BE2C (cell line): ENCODE results near the gene ASGR1.

Experiments used
- DNase-seq: peaks from one replicate; pipeline ENCODE4 v3.0.0-alpha.2; 2020
- H3K27me3 ChIP-seq: fragments of 250-450 bp; sonication (Bioruptor Pico); 2 replicates; pipeline ENCODE4 v1.5.1; 2020; ENCODE audit warnings: mild to moderate bottlenecking
- H3K36me3 ChIP-seq: fragments of 250-450 bp; sonication (Bioruptor Pico); 2 replicates; pipeline ENCODE4 v1.5.1; 2020; ENCODE audit warnings: mild to moderate bottlenecking
- H3K4me1 ChIP-seq: fragments of 250-450 bp; sonication (Bioruptor Pico); 2 replicates; pipeline ENCODE4 v1.5.1; 2020
- H3K4me3 ChIP-seq: 2 replicates; pipeline ENCODE4 v1.5.1; 2011; ENCODE audit warnings: low read depth, low read length
- H3K9me3 ChIP-seq: fragments of 250-450 bp; sonication (Bioruptor Pico); 2 replicates; pipeline ENCODE4 v1.5.1; 2020
- TF ChIP-seq, protein P1 (sequence below): IDR thresholded peaks from 2 replicates; pipeline ENCODE4 v1.5.1; 2012; ENCODE audit warnings: mild to moderate bottlenecking, low read depth, low read length

ASGR1 gene

DNA sequence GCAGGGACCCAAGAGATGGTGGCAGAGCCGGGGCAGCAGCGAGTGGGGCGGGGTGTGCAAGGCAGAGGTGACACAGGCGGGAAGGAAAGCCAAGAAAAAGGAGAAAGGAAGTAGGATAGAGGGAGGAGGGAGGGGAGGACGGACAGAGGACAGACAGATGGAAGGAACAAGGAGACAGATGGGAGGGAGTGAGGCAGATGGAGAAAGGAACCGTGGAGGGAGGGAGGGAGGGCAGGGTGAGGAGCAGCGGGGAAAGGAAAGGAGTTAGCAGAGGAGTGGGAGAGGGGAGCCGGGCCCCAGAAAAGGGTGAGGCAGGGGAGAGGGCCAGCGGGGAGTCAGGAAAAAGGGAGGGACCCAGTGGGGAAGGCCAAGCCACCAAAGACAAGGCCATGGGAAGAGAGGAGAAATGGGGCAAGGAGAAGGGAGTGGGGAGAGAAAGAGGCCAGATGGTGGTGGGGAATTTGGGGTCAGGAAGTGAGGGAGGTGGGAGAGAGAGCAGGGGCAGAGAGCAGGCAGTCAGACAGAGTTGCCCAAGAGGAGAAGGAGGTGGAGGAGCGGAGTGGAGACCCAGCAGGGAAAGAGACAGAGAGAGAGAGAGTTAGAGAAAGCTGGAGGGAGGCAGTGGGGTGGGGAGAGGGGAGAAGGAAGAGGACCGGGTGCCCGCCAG is 13.2 kb upstream of the ASGR1 start:
- Histone ChIP-seq H3K27me3 (no peaks in the 10 kb centered on the region), H3K9me3 (no peaks in the 10 kb centered on the region), H3K4me1 (no peaks in the 10 kb centered on the region), H3K4me3 (no peak overlapping the region), H3K36me3 (no peaks in the 10 kb centered on the region)
- DNase-seq = no peak
- TF ChIP-seq, protein P1, sequence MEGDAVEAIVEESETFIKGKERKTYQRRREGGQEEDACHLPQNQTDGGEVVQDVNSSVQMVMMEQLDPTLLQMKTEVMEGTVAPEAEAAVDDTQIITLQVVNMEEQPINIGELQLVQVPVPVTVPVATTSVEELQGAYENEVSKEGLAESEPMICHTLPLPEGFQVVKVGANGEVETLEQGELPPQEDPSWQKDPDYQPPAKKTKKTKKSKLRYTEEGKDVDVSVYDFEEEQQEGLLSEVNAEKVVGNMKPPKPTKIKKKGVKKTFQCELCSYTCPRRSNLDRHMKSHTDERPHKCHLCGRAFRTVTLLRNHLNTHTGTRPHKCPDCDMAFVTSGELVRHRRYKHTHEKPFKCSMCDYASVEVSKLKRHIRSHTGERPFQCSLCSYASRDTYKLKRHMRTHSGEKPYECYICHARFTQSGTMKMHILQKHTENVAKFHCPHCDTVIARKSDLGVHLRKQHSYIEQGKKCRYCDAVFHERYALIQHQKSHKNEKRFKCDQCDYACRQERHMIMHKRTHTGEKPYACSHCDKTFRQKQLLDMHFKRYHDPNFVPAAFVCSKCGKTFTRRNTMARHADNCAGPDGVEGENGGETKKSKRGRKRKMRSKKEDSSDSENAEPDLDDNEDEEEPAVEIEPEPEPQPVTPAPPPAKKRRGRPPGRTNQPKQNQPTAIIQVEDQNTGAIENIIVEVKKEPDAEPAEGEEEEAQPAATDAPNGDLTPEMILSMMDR = no peak

DNA sequence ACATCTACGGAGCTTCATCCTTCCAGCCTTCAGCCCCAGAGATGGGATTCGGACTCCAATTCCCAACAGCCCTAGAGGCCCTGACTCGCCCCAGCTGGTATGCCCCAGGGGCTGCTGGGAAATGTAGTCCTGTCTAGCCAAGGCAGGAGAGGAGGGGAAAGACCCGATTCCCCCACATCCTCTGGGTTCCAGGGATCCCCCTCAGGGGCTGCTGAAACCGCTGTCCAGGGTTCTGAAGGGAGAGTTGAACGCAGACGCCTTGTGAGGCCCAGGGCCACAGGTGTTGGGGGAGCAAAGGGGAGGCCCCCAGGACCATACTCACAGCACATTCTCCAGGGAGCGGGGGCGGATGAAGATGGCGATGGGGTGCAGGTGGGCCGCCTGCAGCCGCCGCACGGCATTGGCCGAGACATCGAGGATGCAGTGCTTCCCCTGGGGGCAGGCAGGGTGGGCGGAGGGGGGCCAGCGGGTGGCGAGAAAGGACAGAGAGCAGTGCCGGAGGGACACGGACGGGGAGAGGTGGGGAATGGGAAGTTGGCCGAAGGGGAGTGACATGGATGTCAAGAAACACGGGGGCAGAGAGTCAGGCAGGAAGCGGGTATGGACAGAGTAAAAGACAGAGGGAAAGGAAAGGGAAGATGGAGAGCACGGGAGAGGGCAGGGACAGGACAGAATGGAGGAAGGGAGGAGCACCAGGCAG is 12.6 kb upstream of the ASGR1 start:
- H3K27me3 ChIP-seq = no peaks in the 10 kb centered on the region
- H3K9me3 ChIP-seq = no peaks in the 10 kb centered on the region
- no peaks in the 10 kb centered on the region for H3K36me3 ChIP-seq
- H3K4me1 ChIP-seq = no peaks in the 10 kb centered on the region
- no peak overlapping the region for H3K4me3 ChIP-seq
- DNase-seq = peak; percentile 66
- TF ChIP-seq, protein P1 = no peak

DNA sequence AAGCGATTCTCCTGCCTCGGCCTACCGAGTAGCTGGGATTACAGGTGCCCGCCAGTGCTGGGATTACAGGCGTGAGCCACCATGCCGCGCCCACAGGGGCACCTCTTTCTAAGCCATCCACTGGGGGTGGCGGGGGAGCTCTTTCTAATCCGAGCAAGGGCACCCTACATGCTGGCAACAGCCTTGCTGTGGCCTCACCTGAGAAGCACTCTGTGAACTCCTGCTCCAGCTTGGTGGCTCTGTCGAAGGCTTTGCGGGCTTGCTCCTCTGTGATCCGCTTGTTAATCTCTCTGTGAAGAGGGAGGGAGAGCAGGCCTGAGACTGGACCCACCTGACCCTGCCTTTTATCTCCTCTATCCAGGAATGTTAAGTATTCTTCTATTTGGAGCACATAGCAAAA is 11.9 kb upstream of the ASGR1 start:
- TF ChIP-seq, protein P1 = no peak
- no peaks in the 10 kb centered on the region for H3K36me3 ChIP-seq

DNA sequence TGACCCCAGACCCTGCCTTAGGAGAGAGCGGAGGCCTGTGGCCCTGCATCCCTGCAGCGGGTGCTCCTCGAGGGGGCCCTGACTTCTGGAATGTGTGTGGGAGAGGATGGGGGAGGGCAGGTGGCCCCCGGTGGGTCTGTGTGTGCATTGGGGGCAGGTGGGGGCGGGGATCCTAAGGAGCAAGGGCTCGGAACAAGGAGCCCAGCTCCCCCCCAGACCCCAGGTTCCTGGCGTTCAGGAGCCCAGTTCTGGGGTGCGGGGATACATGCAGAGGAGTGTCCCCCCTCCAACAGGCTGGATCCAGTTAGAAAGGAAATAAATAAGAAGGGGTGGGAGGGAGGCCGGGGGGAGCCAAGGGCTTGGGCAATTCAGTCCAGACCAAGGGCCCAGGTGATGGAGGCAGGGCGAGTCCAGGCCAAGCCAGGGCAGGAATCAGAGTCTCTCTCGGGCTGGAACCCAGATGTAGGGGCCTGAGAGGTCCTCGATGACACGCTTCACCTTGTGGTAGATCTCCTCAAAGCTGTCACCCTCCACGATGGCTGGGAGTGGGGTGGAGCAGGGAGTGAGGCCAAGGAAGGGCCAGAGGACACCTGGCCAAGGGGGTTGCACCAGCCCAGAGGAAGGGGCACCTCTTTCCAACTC is 11.2 kb upstream of the ASGR1 start:
- H3K9me3 ChIP-seq = no peaks in the 10 kb centered on the region
- TF ChIP-seq, protein P1 = no peak
- H3K4me3 ChIP-seq = no peak overlapping the region
- no peak for DNase-seq
- H3K36me3 ChIP-seq = no peaks in the 10 kb centered on the region
- H3K4me1 ChIP-seq = no peaks in the 10 kb centered on the region
- no peaks in the 10 kb centered on the region for H3K27me3 ChIP-seq

More for the DNA sequence above, 11.9 kb upstream of the ASGR1 start:
- no peaks in the 10 kb centered on the region for H3K27me3 ChIP-seq
- DNase-seq = no peak
- no peak overlapping the region for H3K4me3 ChIP-seq
- H3K4me1 ChIP-seq = no peaks in the 10 kb centered on the region
- no peaks in the 10 kb centered on the region for H3K9me3 ChIP-seq

DNA sequence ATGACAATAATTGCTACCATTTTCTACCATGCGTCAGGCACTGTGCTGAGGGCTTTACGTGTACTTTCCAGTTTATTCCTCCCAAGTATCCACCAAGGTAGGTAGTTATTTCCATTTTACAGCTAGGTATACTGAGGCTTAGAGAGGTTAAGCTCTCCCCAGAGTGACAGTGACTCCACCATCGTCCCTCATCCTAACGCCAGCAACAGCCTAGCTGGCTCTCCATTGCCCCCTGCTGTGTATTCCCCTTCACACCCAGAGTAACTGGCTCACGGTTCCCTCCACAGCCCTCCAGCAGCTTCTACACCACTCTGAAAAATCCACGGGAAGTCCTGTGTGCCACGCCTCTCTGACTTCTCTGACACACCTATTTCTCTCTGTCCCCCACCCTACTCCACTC is 7.1 kb upstream of the ASGR1 start:
- no peaks in the 10 kb centered on the region for H3K36me3 ChIP-seq
- no peak for DNase-seq
- no peaks in the 10 kb centered on the region for H3K27me3 ChIP-seq
- H3K4me3 ChIP-seq = no peak overlapping the region
- no peaks in the 10 kb centered on the region for H3K9me3 ChIP-seq
- TF ChIP-seq, protein P1 = peak; percentile 14; the same call in 1 of the 2 replicates
- no peaks in the 10 kb centered on the region for H3K4me1 ChIP-seq

DNA sequence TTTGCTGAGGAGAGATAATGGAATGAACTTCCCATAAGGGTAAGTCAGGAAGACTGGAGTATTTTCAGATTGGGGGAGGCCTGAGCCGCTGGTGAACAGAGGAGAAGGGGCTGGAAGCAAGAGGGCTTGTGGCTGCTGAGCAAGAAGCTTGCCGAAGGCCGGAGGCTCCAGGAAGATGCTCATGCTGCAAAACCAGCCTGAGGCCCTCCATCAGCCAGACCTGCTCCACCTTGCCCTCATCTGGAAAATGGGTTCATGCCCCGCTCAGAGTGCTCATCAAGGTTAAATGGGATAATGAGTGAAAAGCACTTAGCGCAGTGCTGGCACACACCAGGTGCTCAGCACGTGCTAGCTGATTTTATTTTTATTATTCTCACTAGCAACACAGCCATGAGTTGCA is 5.5 kb upstream of the ASGR1 start:
- Histone ChIP-seq H3K4me3 (no peak overlapping the region), H3K4me1 (no peaks in the 10 kb centered on the region), H3K36me3 (no peaks in the 10 kb centered on the region)

More for the DNA sequence above, 5.5 kb upstream of the ASGR1 start:
- Histone ChIP-seq H3K9me3 (no peaks in the 10 kb centered on the region), H3K27me3 (no peaks in the 10 kb centered on the region)
- TF ChIP-seq, protein P1 = no peak
- no peak for DNase-seq
